ENCODE data around the gene PSMF1. TPM values are rescaled to one million over a fixed set of nuclear protein-coding genes. Genes with fewer than 3 reads are reported as not detected.

PSMF1 gene
- total RNA-seq, 1 experiment from 2014 or later = 153 TPM

- no peaks in the 10 kb centered on the region for H3K79me2 ChIP-seq (ENCODE audit: insufficient read depth, low read length)
- H3K4me3 ChIP-seq (replicated peaks in 1 of 2; ENCODE audit: low read depth in 1 of 2, low read length in 2 of 2) = no peak overlapping the region
- ChIA-PET CTCF (no interaction called here), RAD21 (ENCODE audit: low non-redundant PET in 1 of 2, low total read pairs in 2 of 2, uncharacterized antibody in 2 of 2, unreplicated experiment in 2 of 2) (no interaction called here), POLR2A (no interaction called here)
- ATAC-seq = no peak
- H3K4me2 ChIP-seq (ENCODE audit: low read length) = no peak overlapping the region
- no peaks in the 10 kb centered on the region for H3K36me3 ChIP-seq (ENCODE audit: control insufficient read depth in 1 of 2, insufficient read depth in 2 of 2, low read length in 2 of 2)
- no peaks in the 10 kb centered on the region for H3K9me2 ChIP-seq (ENCODE audit: insufficient read depth)
- BruUV-seq (replicated peaks) = no TSS peak
- no peak overlapping the region for H3K9ac ChIP-seq (ENCODE audit: low read length)
- H4K20me1 ChIP-seq (ENCODE audit: insufficient read depth) = no peaks in the 10 kb centered on the region
- H3K4me1 ChIP-seq (ENCODE audit: control insufficient read depth in 1 of 2, insufficient read depth in 2 of 2, low read length in 2 of 2) = peaks cover 14 to 32% of the 10 kb centered on the region in 2 experiments; a peak in 3 of 4 replicates
- intact Hi-C loops (cut with micrococcal nuclease) = loop anchor here (10.0 kb wide), 1 partner anchor 368 kb away; no protein-coding TSS in a partner anchor
- H2AFZ ChIP-seq (ENCODE audit: low read depth, low read length, poor library complexity, severe bottlenecking) = no peak overlapping the region
- H3K27ac ChIP-seq (ENCODE audit: low read depth, low read length) = no peak overlapping the region
- DNase-seq (ENCODE audit: low read depth, low spot score) = no peak
- no peaks in the 10 kb centered on the region for H3K9me3 ChIP-seq (ENCODE audit: control insufficient read depth in 1 of 2, insufficient read depth in 1 of 2, low read depth in 1 of 2, low read length in 2 of 2)
- no peaks in the 10 kb centered on the region for H3K27me3 ChIP-seq (ENCODE audit: insufficient read depth, low read length)
- TF ChIP-seq CBX3 (IDR thresholded peaks at IDR 0.05; ENCODE audit: low read depth) = no peak
- TF ChIP-seq CTCF (IDR thresholded peaks at IDR 0.05 in 2 of 3, conservative IDR thresholded peaks at IDR 0.05 in 1 of 3; ENCODE audit: borderline replicate concordance in 1 of 3, insufficient read depth in 1 of 3, low read depth in 2 of 3, low read length in 2 of 3) = no peak
- no peak for TF ChIP-seq YY1 (IDR thresholded peaks at IDR 0.05; ENCODE audit: extremely low read depth, insufficient replicate concordance, low read depth, low read length)
- TF ChIP-seq JUND (IDR thresholded peaks at IDR 0.05) = no peak
- TF ChIP-seq RAD21 (IDR thresholded peaks at IDR 0.05; ENCODE audit: low read depth) = no peak
- TF ChIP-seq SIN3A (IDR thresholded peaks at IDR 0.05; ENCODE audit: low read depth) = no peak
- no peak for TF ChIP-seq EGR1 (IDR thresholded peaks at IDR 0.05; ENCODE audit: low read depth)
- TF ChIP-seq EZH2phosphoT487 (IDR thresholded peaks at IDR 0.05; ENCODE audit: borderline replicate concordance) = no peak
- TF ChIP-seq ZFX (IDR thresholded peaks at IDR 0.05) = no peak
- TF ChIP-seq SP1 (IDR thresholded peaks at IDR 0.05; ENCODE audit: low read depth) = no peak
- TF ChIP-seq EZH2 (IDR thresholded peaks at IDR 0.05) = no peak
- no peak for TF ChIP-seq MAX (IDR thresholded peaks at IDR 0.05)
- no peak for TF ChIP-seq ELF1 (IDR thresholded peaks at IDR 0.05; ENCODE audit: borderline replicate concordance, low read depth)
- no peak for TF ChIP-seq ZBTB33 (IDR thresholded peaks at IDR 0.05; ENCODE audit: extremely low read depth, insufficient replicate concordance, low read length)
- no peak for TF ChIP-seq ZNF274 (IDR thresholded peaks at IDR 0.05; ENCODE audit: low read depth, low read length)
- no peak for TF ChIP-seq REST (IDR thresholded peaks at IDR 0.05; ENCODE audit: low read depth)
- no peak for TF ChIP-seq TCF7L2 (IDR thresholded peaks at IDR 0.05; ENCODE audit: borderline replicate concordance, extremely low read depth, insufficient read depth, insufficient read length)
These were observed 64.8 kb downstream of the PSMF1 start for GRCh38 chr20:1183153-1183552.
